Fibroblast of lung (primary cell): Measurements from ENCODE around the gene CDC14B.

Experiments used
- CTCF ChIP-seq, 2 donors: IDR thresholded peaks in 1 of 2; conservative IDR thresholded peaks in 1 of 2; 1 replicate in 1 of 2; 2 replicates in 1 of 2; pipeline ENCODE4 v1.5.1; 2011 to 2012; ENCODE audit warnings: low read length in 2 of 2, control low read depth in 1 of 2, inconsistent platforms in 1 of 2, low read depth in 1 of 2, mild to moderate bottlenecking in 1 of 2
- EZH2 ChIP-seq: IDR thresholded peaks from 2 replicates; pipeline ENCODE4 v1.5.1; 2012; ENCODE audit warnings: low read length, control low read depth, mild to moderate bottlenecking; ENCODE audit errors: missing control alignments

GRCh38 chr9:96501633-96502538 lies 117.8 kb downstream of the CDC14B start:
- TF ChIP-seq CTCF (conservative IDR thresholded peaks at IDR 0.05 in 1 of 2, IDR thresholded peaks at IDR 0.05 in 1 of 2; ENCODE audit: low read depth in 1 of 2, low read length in 2 of 2), result no peak
- no peak for TF ChIP-seq EZH2
